HepG2 (cell line): Measurements from ENCODE around the gene ANO2. TPM values are rescaled to one million over a fixed set of nuclear protein-coding genes. Genes with fewer than 3 reads are reported as not detected.

ENCODE experiments used
- ATAC-seq: fragments of 200-7000 bp; cut with Tn5 transposase; 3 replicates; pipeline ENCODE4 v1.9.1; 2020; ENCODE audit warnings: mild to moderate bottlenecking, moderate library complexity
- BruUV-seq: library from RNA; stranded (reverse); fragments of 400-500 nt; replicated peaks from 2 replicates; lab custom pipeline; 2021; lab: Mats Ljungman, UMichigan
- CTCF ChIA-PET: fragments of 300-600 bp; formaldehyde crosslinking; extraction: SDS; loops from one replicate; lab custom pipeline; 2021; ENCODE audit warnings: low total read pairs, inconsistent platforms, low intra/inter-chr PET ratio; lab: Yijun Ruan, JAX
- POLR2A ChIA-PET: fragments of 350-600 bp; sonication (Branson Sonifier 250); formaldehyde crosslinking; loops from one replicate; lab custom pipeline; 2020; ENCODE audit warnings: antibody characterized with exemption, inconsistent platforms; lab: Yijun Ruan, JAX
- DNase-seq: peaks from one replicate; pipeline ENCODE4 v3.0.0-alpha.2; 2015; ENCODE audit warnings: low spot score
- FAIRE-seq: peaks from 3 replicates; lab custom pipeline; 2011; peaks lifted over from hg19 to GRCh38; lab: Jason Lieb, UNC
- H2AFZ ChIP-seq: one replicate; pipeline ENCODE4 v1.6.1; 2011; ENCODE audit warnings: low read length, inconsistent platforms
- H3K27ac ChIP-seq: fragments of 300-600 bp; 3 replicates; pipeline ENCODE4 v1.8.0; 2011; ENCODE audit warnings: mixed run types, mild to moderate bottlenecking, mixed read lengths, low read length, inconsistent platforms; ENCODE audit not compliant: insufficient read depth; ENCODE audit errors: extremely low read length
- H3K27me3 ChIP-seq, 2 experiments: fragments of 200-600 bp in 1 of 2; 2 replicates in 1 of 2; 3 replicates in 1 of 2; pipeline versions ENCODE4 v1.6.0 to v1.8.0; 2011; ENCODE audit warnings: low read length in 2 of 2, mild to moderate bottlenecking in 2 of 2, moderate library complexity in 2 of 2, inconsistent platforms in 1 of 2; ENCODE audit not compliant: insufficient read depth in 2 of 2, control insufficient read depth in 1 of 2
- H3K36me3 ChIP-seq, 2 experiments: fragments of 200-600 bp in 1 of 2; replicated peaks in 1 of 2; 2 replicates in 1 of 2; 3 replicates in 1 of 2; pipeline versions ENCODE4 v1.5.1 to v1.8.0; 2011; ENCODE audit warnings: low read length in 2 of 2, inconsistent platforms in 1 of 2; ENCODE audit not compliant: insufficient read depth in 2 of 2, control insufficient read depth in 1 of 2
- H3K4me1 ChIP-seq: 2 replicates; pipeline ENCODE4 v1.5.1; 2012; ENCODE audit warnings: low read length, inconsistent platforms; ENCODE audit not compliant: insufficient read depth
- H3K4me2 ChIP-seq: 2 replicates; pipeline ENCODE4 v1.6.0; 2011; ENCODE audit warnings: low read depth, low read length, inconsistent platforms
- H3K4me3 ChIP-seq, 3 experiments: fragments of 200-600 bp in 1 of 3; sonication (generic), shearing (Covaris generic) in 1 of 3; replicated peaks in 1 of 3; 2 replicates each; pipeline ENCODE4 v1.5.1; 2011 to 2016; ENCODE audit warnings: low read length in 3 of 3, inconsistent platforms in 2 of 3, low read depth in 2 of 3, mild to moderate bottlenecking in 2 of 3, control low read depth in 1 of 3, mixed read lengths in 1 of 3; ENCODE audit not compliant: insufficient read depth in 1 of 3
- H3K79me2 ChIP-seq: one replicate; pipeline ENCODE4 v1.6.1; 2011; ENCODE audit warnings: low read length, inconsistent platforms; ENCODE audit not compliant: insufficient read depth
- H3K9ac ChIP-seq: 2 replicates; pipeline ENCODE4 v1.6.0; 2011; ENCODE audit warnings: mild to moderate bottlenecking, low read depth, low read length, inconsistent platforms; ENCODE audit not compliant: insufficient read depth
- H3K9me3 ChIP-seq: 2 replicates; pipeline ENCODE4 v1.5.1; 2012; ENCODE audit warnings: mild to moderate bottlenecking, low read length
- H4K20me1 ChIP-seq: 2 replicates; pipeline ENCODE4 v1.6.0; 2011; ENCODE audit warnings: inconsistent platforms, mild to moderate bottlenecking, low read length, moderate library complexity; ENCODE audit not compliant: insufficient read depth
- CSRNP2 ChIP-seq: sonication (generic); formaldehyde crosslinking; conservative IDR thresholded peaks from 2 replicates; pipeline ENCODE4 v1.8.0; 2022; ENCODE audit warnings: low read depth, missing genetic modification reagents
- FOXK2 ChIP-seq: fragments of 450-650 bp; IDR thresholded peaks from 2 replicates; pipeline ENCODE4 v1.6.1; 2016
- HOXA9 ChIP-seq: sonication (generic); formaldehyde crosslinking; IDR thresholded peaks from 2 replicates; pipeline ENCODE4 v1.8.1; 2022; ENCODE audit warnings: missing genetic modification reagents, mild to moderate bottlenecking, moderate library complexity, borderline replicate concordance
- MXD3 ChIP-seq: IDR thresholded peaks from 2 replicates; pipeline ENCODE4 v1.6.1; 2016; ENCODE audit warnings: mild to moderate bottlenecking, missing biosample characterization, missing genetic modification reagents
- USF2 ChIP-seq, 2 experiments: sonication (generic) in 1 of 2; formaldehyde crosslinking in 1 of 2; IDR thresholded peaks; 2 replicates each; pipeline versions ENCODE4 v1.5.1 to v1.6.1; 2011 to 2020; ENCODE audit warnings: borderline replicate concordance in 1 of 2, low read depth in 1 of 2, low read length in 1 of 2, mild to moderate bottlenecking in 1 of 2, missing genetic modification reagents in 1 of 2, moderate library complexity in 1 of 2
- ZFP62 ChIP-seq: sonication (generic); formaldehyde crosslinking; IDR thresholded peaks from 2 replicates; pipeline ENCODE4 v1.4.0; 2020; ENCODE audit warnings: missing genetic modification reagents
- ZNF234 ChIP-seq: sonication (generic); formaldehyde crosslinking; conservative IDR thresholded peaks from 2 replicates; pipeline ENCODE4 v1.5.1; 2020; ENCODE audit warnings: mild to moderate bottlenecking, missing genetic modification reagents
- ZNF382 ChIP-seq: sonication (generic); formaldehyde crosslinking; IDR thresholded peaks from 2 replicates; pipeline ENCODE4 v1.5.0; 2020; ENCODE audit warnings: missing genetic modification reagents, mild to moderate bottlenecking, borderline replicate concordance
- WGBS: methylation state at CpG from one replicate; pipeline ENCODE4 v1.1.6; 2017; ENCODE audit warnings: low lambda C conversion rate; 5-methylcytosine and 5-hydroxymethylcytosine counted together
- in situ Hi-C: cut with HindIII; loops from 2 replicates; pipeline ENCODE4 v1.10.0; 2017; ENCODE audit warnings: low pct_unique_long_range_greater_than_20kb; ENCODE audit not compliant: extremely low pct_ligation_motif_present
- intact Hi-C: fragments of 100-400 bp; cut with micrococcal nuclease; formaldehyde crosslinking; loops from one replicate; pipeline ENCODE4 v1.10.0; 2022; ENCODE audit not compliant: unreplicated experiment
- polyA plus RNA-seq, 8 experiments: library from polyadenylated mRNA; depleted of rRNA in 3 of 8; stranded (reverse) in 7 of 8; unstranded in 1 of 8; fragments of >200 nt; fragmentation: Illumina TruSeq in 4 of 8; extraction: Trizol in 4 of 8; gene quantifications; 2 replicates each; pipeline versions ENCODE4 v1.2.1 to v1.2.3, GENCODE V29; 2011 to 2016; ENCODE audit warnings: low read depth in 4 of 8, missing spikeins in 1 of 8, mixed read lengths in 1 of 8; ENCODE audit not compliant: insufficient read depth in 1 of 8
- total RNA-seq, 5 experiments: library from RNA; depleted of rRNA; stranded (reverse); fragments of >200 nt; fragmentation: Illumina TruSeq; extraction: Trizol; gene quantifications; 2 replicates each; pipeline ENCODE4 v1.2.3, GENCODE V29; 2016; ENCODE audit warnings: low read depth in 1 of 5

Gene ANO2
- total and polyA plus RNA-seq, 2 of the 13 experiments (the other 11 are each of a cell fraction or from before 2014, with no cell fraction given) = 0.18 TPM; not detected in 1

- ATAC-seq (no peak), FAIRE-seq (no peak), DNase-seq (no peak)
- in situ Hi-C loops (no loop called here), intact Hi-C loops (no loop called here)
- H3K4me1 ChIP-seq = no peaks in the 10 kb centered on the region
- no peak overlapping the region for H3K27ac ChIP-seq
- H4K20me1 ChIP-seq = no peaks in the 10 kb centered on the region
- CTCF ChIA-PET = no interaction called here
- H3K27me3 ChIP-seq = peaks cover 4 to 22% of the 10 kb centered on the region in 2 experiments; a peak in 4 of 5 replicates
- H3K79me2 ChIP-seq = no peaks in the 10 kb centered on the region
- no peak overlapping the region for H3K4me2 ChIP-seq
- H3K9me3 ChIP-seq = no peaks in the 10 kb centered on the region
- H3K9ac ChIP-seq = no peak overlapping the region
- POLR2A ChIA-PET = no interaction called here
- WGBS = 0% methylated on average over 1 of the region's 5 CpGs
- no peak for TF ChIP-seq HOXA9 (CRISPR knock-in tag)
- TF ChIP-seq ZFP62 (CRISPR knock-in tag) = no peak
- no peak for TF ChIP-seq CSRNP2 (CRISPR knock-in tag)
- no peak for TF ChIP-seq USF2 (IDR thresholded peaks at IDR 0.05; ENCODE audit: low read depth, low read length)
- TF ChIP-seq USF2 (CRISPR knock-in tag; IDR thresholded peaks at IDR 0.05; ENCODE audit: borderline replicate concordance) = no peak
- no peak for TF ChIP-seq ZNF382 (CRISPR knock-in tag)
- TF ChIP-seq ZNF234 (CRISPR knock-in tag) = no peak
- no peak for TF ChIP-seq MXD3
- no peak for TF ChIP-seq FOXK2
- no TSS peak for BruUV-seq
- H2AFZ ChIP-seq = no peak overlapping the region
- no peaks in the 10 kb centered on the region for H3K36me3 ChIP-seq
- no peak overlapping the region for H3K4me3 ChIP-seq
Observed at GRCh38 chr12:5923751-5924150, 21.3 kb downstream of the ANO2 start.
